Stimulated activated CD8-positive, alpha-beta memory T cell treated with anti-CD3 and anti-CD28 coated beads, Interleukin-4, amount 100 ng/mL, for 1 hour (primary cell): ENCODE results near the gene DNAJB12.
"Not testable (repeated sequence)": the region's sequence is repeated elsewhere in the genome, so short reads cannot be mapped to it uniquely, and the experiment has no call there.

Experiments used
- DNase-seq, 2 donors: peaks; one replicate each; pipeline ENCODE4 v3.0.0-alpha.2; 2020; ENCODE audit warnings: low read depth in 2 of 2, low spot score in 1 of 2

Gene DNAJB12

GRCh38 chr10:72354356-72355213 lies at the start of gene DNAJB12:
Gene DNAJB12 (minus strand): TSS chr10:72354919. CDS start chr10:72354897, 22 bp downstream.
- DNase-seq = peak; percentile 69 to 77

- DNase-seq = not testable (repeated sequence)
These were observed 40.9 kb upstream of the DNAJB12 start for GRCh38 chr10:72395581-72395980.

- DNase-seq = no peak
These were observed 37.9 kb upstream of the DNAJB12 start for GRCh38 chr10:72392571-72392970.

- no peak for DNase-seq
These were observed 36.0 kb upstream of the DNAJB12 start for GRCh38 chr10:72390764-72391163.

- no peak for DNase-seq
These were observed 35.0 kb upstream of the DNAJB12 start for GRCh38 chr10:72389716-72390115.

- DNase-seq = no peak
These were observed 34.3 kb upstream of the DNAJB12 start for GRCh38 chr10:72389014-72389413.

GRCh38 chr10:72388062-72388461 lies 33.3 kb upstream of the DNAJB12 start:
- DNase-seq = no peak

GRCh38 chr10:72386916-72387586 lies 32.3 kb upstream of the DNAJB12 start:
- DNase-seq = no peak

- DNase-seq = no peak
These were observed 31.0 kb upstream of the DNAJB12 start for GRCh38 chr10:72385724-72386123.

- DNase-seq = not testable (repeated sequence)
These were observed 30.3 kb upstream of the DNAJB12 start for GRCh38 chr10:72384982-72385381.

GRCh38 chr10:72379776-72380175 lies 25.1 kb upstream of the DNAJB12 start:
- no peak for DNase-seq

- no peak for DNase-seq
These were observed 24.3 kb upstream of the DNAJB12 start for GRCh38 chr10:72379062-72379461.

GRCh38 chr10:72375585-72375984 lies 20.9 kb upstream of the DNAJB12 start:
- no peak for DNase-seq

GRCh38 chr10:72375173-72375572 lies 20.5 kb upstream of the DNAJB12 start:
- DNase-seq = no peak

- no peak for DNase-seq
These were observed 15.5 kb upstream of the DNAJB12 start for GRCh38 chr10:72370201-72370722.

- no peak for DNase-seq
These were observed 12.7 kb upstream of the DNAJB12 start for GRCh38 chr10:72367301-72367960.

GRCh38 chr10:72365106-72365895 lies 10.6 kb upstream of the DNAJB12 start:
- no peak for DNase-seq

GRCh38 chr10:72364239-72364777 lies 9.6 kb upstream of the DNAJB12 start:
- DNase-seq = peak; percentile 46 to 70

GRCh38 chr10:72356987-72357386 lies 2.3 kb upstream of the DNAJB12 start:
- DNase-seq = no peak

- DNase-seq = no peak
These were observed 1.4 kb upstream of the DNAJB12 start for GRCh38 chr10:72356115-72356514.

GRCh38 chr10:72355214-72355555 lies 466 bp upstream of the DNAJB12 start:
- DNase-seq = no peak
